K562 (cell line): ENCODE data around the gene KLC1. TPM values are rescaled to one million over a fixed set of nuclear protein-coding genes. Genes with fewer than 3 reads are reported as not detected.

Experiments
- ARNT ChIP-seq, 2 experiments: fragments of 450-650 bp; IDR thresholded peaks; 2 replicates each; pipeline ENCODE4 v1.6.1; 2016; ENCODE audit warnings: mild to moderate bottlenecking in 1 of 2
- ASH1L ChIP-seq: fragments of 450-650 bp; IDR thresholded peaks from 2 replicates; pipeline ENCODE4 v1.6.1; 2018; ENCODE audit warnings: borderline replicate concordance, mild to moderate bottlenecking, low read depth; ENCODE audit not compliant: partially characterized antibody
- BCL6 ChIP-seq: fragments of 250-450 bp; sonication (Bioruptor Pico); IDR thresholded peaks from 2 replicates; pipeline ENCODE4 v1.4.0; 2020
- CBX8 ChIP-seq: fragments of 200-600 bp; sonication (generic); IDR thresholded peaks from 2 replicates; pipeline ENCODE4 v1.6.1; 2012; ENCODE audit warnings: borderline replicate concordance, mixed run types, low read depth, mild to moderate bottlenecking, moderate library complexity, mixed read lengths, low read length, control low read depth, inconsistent platforms; ENCODE audit not compliant: poor library complexity, severe bottlenecking; ENCODE audit errors: extremely low read depth
- EHMT2 ChIP-seq: fragments of 450-650 bp; IDR thresholded peaks from 2 replicates; pipeline ENCODE4 v1.6.1; 2018; ENCODE audit warnings: antibody characterized with exemption
- ESRRA ChIP-seq: fragments of 450-650 bp; IDR thresholded peaks from 2 replicates; pipeline ENCODE4 v1.6.1; 2014; ENCODE audit warnings: low read depth, mild to moderate bottlenecking, moderate library complexity, borderline replicate concordance
- EWSR1 ChIP-seq: fragments of 450-650 bp; IDR thresholded peaks from 2 replicates; pipeline ENCODE4 v1.6.1; 2018; ENCODE audit warnings: borderline replicate concordance, mild to moderate bottlenecking, low read depth, moderate library complexity; ENCODE audit not compliant: partially characterized antibody
- FOXJ3 ChIP-seq: sonication (generic); formaldehyde crosslinking; IDR thresholded peaks from 2 replicates; pipeline ENCODE4 v1.4.0; 2020; ENCODE audit warnings: mild to moderate bottlenecking, missing genetic modification reagents
- GTF2A2 ChIP-seq: IDR thresholded peaks from 2 replicates; pipeline ENCODE4 v1.6.1; 2016; ENCODE audit warnings: mild to moderate bottlenecking, missing genetic modification characterization, missing compliant biosample characterization
- HDGF ChIP-seq: fragments of 450-650 bp; IDR thresholded peaks from 2 replicates; pipeline ENCODE4 v1.6.1; 2016
- HIVEP1 ChIP-seq: fragments of 250-450 bp; sonication (Bioruptor Pico); IDR thresholded peaks from 2 replicates; pipeline ENCODE4 v1.4.0; 2020; ENCODE audit warnings: mild to moderate bottlenecking
- HMBOX1 ChIP-seq: sonication (generic); IDR thresholded peaks from 2 replicates; pipeline ENCODE4 v1.6.1; 2016
- MYNN ChIP-seq, 2 experiments: sonication (generic); formaldehyde crosslinking in 1 of 2; IDR thresholded peaks; 2 replicates each; pipeline versions ENCODE4 v1.5.0 to v1.6.1; 2016 to 2020; ENCODE audit warnings: antibody characterized with exemption in 1 of 2, missing genetic modification reagents in 1 of 2
- RBM22 ChIP-seq: fragments of 200-400 bp; formaldehyde crosslinking; IDR thresholded peaks from 2 replicates; pipeline ENCODE4 v1.6.1; 2018; ENCODE audit warnings: low read length, low read depth; ENCODE audit not compliant: poor library complexity, severe bottlenecking
- SMAD2 ChIP-seq: fragments of 150-350 bp; IDR thresholded peaks from 2 replicates; pipeline ENCODE4 v1.6.1; 2014; ENCODE audit warnings: low read depth, mild to moderate bottlenecking, low read length
- THAP12 ChIP-seq: fragments of 250-450 bp; sonication (Bioruptor Pico); IDR thresholded peaks from 2 replicates; pipeline ENCODE4 v1.9.0; 2021; ENCODE audit warnings: mild to moderate bottlenecking, inconsistent platforms
- ZFP36 ChIP-seq: fragments of 150-350 bp; IDR thresholded peaks from 2 replicates; pipeline ENCODE4 v1.6.1; 2018; ENCODE audit warnings: low read length, low read depth; ENCODE audit not compliant: partially characterized antibody
- ZNF324 ChIP-seq: fragments of 250-450 bp; sonication (Bioruptor Pico); IDR thresholded peaks from 2 replicates; pipeline ENCODE4 v1.4.0; 2020; ENCODE audit warnings: mild to moderate bottlenecking
- ZNF589 ChIP-seq: fragments of 200-800 bp; sonication (Bioruptor generic); IDR thresholded peaks from 2 replicates; pipeline ENCODE4 v1.6.1; 2016; ENCODE audit warnings: low read depth, missing genetic modification characterization, missing compliant biosample characterization
- ZNF77 ChIP-seq: fragments of 250-450 bp; sonication (Bioruptor Pico); IDR thresholded peaks from 2 replicates; pipeline ENCODE4 v1.5.0; 2020
- ZNF785 ChIP-seq: fragments of 250-450 bp; sonication (Bioruptor Pico); IDR thresholded peaks from 2 replicates; pipeline ENCODE4 v1.4.0; 2020; ENCODE audit warnings: mild to moderate bottlenecking
- polyA plus RNA-seq, 8 experiments: library from polyadenylated mRNA; depleted of rRNA in 4 of 8; stranded (reverse) in 5 of 8; unstranded in 3 of 8; fragments of >200 nt; fragmentation: Nextera tagmentation in 2 of 8; fragmentation: Illumina TruSeq in 1 of 8; extraction: Ambion mirVana in 2 of 8; extraction: Trizol in 1 of 8; gene quantifications; 2 replicates each; pipeline versions ENCODE4 v1.2.1 to v1.2.3, GENCODE V29; 2011 to 2014; ENCODE audit warnings: inconsistent platforms in 1 of 8, missing spikeins in 1 of 8
- total RNA-seq, 7 experiments: library from RNA; depleted of rRNA in 6 of 7; stranded (reverse); fragments of >200 nt in 6 of 7; fragmentation: Illumina TruSeq in 2 of 7; extraction: Trizol in 2 of 7; gene quantifications; 2 replicates each; pipeline versions ENCODE4 v1.2.1 to v1.2.3, GENCODE V29; 2011 to 2021; ENCODE audit warnings: low replicate concordance in 1 of 7
- TF ChIP-seq, protein P1 (sequence below): fragments of 450-650 bp; formaldehyde crosslinking; IDR thresholded peaks from 2 replicates; pipeline ENCODE4 v1.4.0; 2022; ENCODE audit warnings: missing genetic modification characterization
- TF ChIP-seq, protein P2 (sequence below): fragments of 450-650 bp; formaldehyde crosslinking; IDR thresholded peaks from 2 replicates; pipeline ENCODE4 v1.4.0; 2022; ENCODE audit warnings: missing genetic modification characterization

Gene KLC1
- total and polyA plus RNA-seq, 9 of the 15 experiments (the other 6 are each of a cell fraction or from before 2014, with no cell fraction given): 4.9 to 134 (median 54.8) TPM

GRCh38 chr14:103715052-103716000 is 86.3 kb downstream of the KLC1 start, which contains the start of the genes XRCC3 and ZFYVE21 (continued):
- TF ChIP-seq ESRRA: no peak
- TF ChIP-seq FOXJ3 (CRISPR knock-in tag): no peak
- TF ChIP-seq, protein P1, sequence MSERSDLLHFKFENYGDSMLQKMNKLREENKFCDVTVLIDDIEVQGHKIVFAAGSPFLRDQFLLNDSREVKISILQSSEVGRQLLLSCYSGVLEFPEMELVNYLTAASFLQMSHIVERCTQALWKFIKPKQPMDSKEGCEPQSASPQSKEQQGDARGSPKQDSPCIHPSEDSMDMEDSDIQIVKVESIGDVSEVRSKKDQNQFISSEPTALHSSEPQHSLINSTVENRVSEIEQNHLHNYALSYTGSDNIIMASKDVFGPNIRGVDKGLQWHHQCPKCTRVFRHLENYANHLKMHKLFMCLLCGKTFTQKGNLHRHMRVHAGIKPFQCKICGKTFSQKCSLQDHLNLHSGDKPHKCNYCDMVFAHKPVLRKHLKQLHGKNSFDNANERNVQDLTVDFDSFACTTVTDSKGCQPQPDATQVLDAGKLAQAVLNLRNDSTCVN (CRISPR knock-in tag): no peak
- TF ChIP-seq CBX8: no peak
- TF ChIP-seq EHMT2: no peak
- TF ChIP-seq, protein P2, sequence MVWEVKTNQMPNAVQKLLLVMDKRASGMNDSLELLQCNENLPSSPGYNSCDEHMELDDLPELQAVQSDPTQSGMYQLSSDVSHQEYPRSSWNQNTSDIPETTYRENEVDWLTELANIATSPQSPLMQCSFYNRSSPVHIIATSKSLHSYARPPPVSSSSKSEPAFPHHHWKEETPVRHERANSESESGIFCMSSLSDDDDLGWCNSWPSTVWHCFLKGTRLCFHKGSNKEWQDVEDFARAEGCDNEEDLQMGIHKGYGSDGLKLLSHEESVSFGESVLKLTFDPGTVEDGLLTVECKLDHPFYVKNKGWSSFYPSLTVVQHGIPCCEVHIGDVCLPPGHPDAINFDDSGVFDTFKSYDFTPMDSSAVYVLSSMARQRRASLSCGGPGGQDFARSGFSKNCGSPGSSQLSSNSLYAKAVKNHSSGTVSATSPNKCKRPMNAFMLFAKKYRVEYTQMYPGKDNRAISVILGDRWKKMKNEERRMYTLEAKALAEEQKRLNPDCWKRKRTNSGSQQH (CRISPR knock-in tag): no peak
- TF ChIP-seq SMAD2: no peak
- no peak for TF ChIP-seq MYNN (IDR thresholded peaks at IDR 0.05)
- no peak for TF ChIP-seq MYNN (CRISPR knock-in tag; IDR thresholded peaks at IDR 0.05)
- TF ChIP-seq EWSR1: no peak
- no peak for TF ChIP-seq ZFP36
- TF ChIP-seq ASH1L: peak; percentile 98
- peak; percentile 34; the same call in 1 of the 2 replicates for TF ChIP-seq THAP12 (CRISPR knock-in tag)
- TF ChIP-seq ZNF324: no peak
- no peak for TF ChIP-seq RBM22
- no peak for TF ChIP-seq HDGF
- TF ChIP-seq ARNT (IDR thresholded peaks at IDR 0.05): no peak
- TF ChIP-seq GTF2A2 (tag): no peak
- no peak for TF ChIP-seq HMBOX1
- TF ChIP-seq ZNF77: no peak
- TF ChIP-seq ZNF785: no peak
- TF ChIP-seq HIVEP1 (CRISPR knock-in tag): no peak
- no peak for TF ChIP-seq ZNF589
- TF ChIP-seq BCL6 (CRISPR knock-in tag): no peak
